Upper lobe of left lung (tissue), 4 donors: Measurements from ENCODE around the gene CLIC3.

Experiments
- CTCF ChIP-seq, 6 experiments: fragments of 450-650 bp in 4 of 6; fragments of 200-600 bp in 2 of 6; sonication (generic) in 2 of 6; IDR thresholded peaks; one replicate each; pipeline ENCODE4 v1.5.1; 2016 to 2019; ENCODE audit warnings: antibody characterized with exemption in 6 of 6
- EP300 ChIP-seq, 4 donors: sonication (generic); formaldehyde crosslinking; IDR thresholded peaks; one replicate each; pipeline ENCODE4 v1.5.1; 2017; ENCODE audit warnings: antibody characterized with exemption in 4 of 4, control low read depth in 2 of 4
- POLR2A ChIP-seq, 4 donors: fragments of 450-650 bp; IDR thresholded peaks; one replicate each; pipeline ENCODE4 v1.5.1; 2016 to 2017; ENCODE audit warnings: antibody characterized with exemption in 4 of 4, mild to moderate bottlenecking in 2 of 4
- POLR2AphosphoS5 ChIP-seq, 2 donors: sonication (generic); formaldehyde crosslinking; IDR thresholded peaks; one replicate each; pipeline ENCODE4 v1.5.1; 2017; ENCODE audit warnings: antibody characterized with exemption in 2 of 2

DNA sequence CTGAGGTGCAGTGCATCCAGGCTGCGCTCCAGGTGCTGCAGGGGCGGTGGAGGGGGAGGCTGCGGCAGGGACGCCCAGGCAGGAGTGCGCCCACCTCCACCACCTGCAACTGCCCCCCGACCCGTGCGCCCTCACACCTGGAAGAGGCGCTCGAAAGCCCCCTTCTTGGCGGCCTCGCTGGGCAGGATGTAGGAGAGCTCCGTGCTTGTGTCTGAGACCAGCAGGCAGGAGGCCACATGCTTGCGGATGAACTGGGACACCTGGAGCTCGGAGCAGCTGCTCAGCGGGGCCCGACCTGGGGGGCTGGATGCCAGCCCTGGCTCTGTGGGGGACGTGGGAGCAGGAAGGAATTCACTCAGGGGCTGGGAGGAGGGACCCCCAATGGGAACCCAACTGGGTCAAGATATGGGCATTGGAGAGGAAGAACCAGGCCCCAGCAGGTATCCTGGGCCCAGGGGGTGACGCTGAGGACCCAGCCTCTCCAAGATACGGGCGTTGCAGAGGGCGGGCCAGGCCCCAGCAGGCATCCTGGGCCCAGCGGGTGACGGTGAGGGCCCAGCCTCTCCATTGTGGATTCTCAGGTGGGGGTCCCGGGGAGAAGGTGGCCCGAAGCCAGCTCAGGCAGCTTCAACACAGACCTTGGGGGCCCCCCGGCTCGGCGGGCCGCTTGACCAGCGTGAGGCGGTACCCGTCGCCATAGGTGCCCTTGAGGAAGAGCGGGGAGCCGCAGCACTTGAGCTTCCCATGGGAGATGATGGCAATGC is 18.6 kb upstream of the CLIC3 start:
- TF ChIP-seq CTCF (IDR thresholded peaks at IDR 0.05) (no peak), EP300 (IDR thresholded peaks at IDR 0.05) (no peak), POLR2AphosphoS5 (IDR thresholded peaks at IDR 0.05) (no peak), POLR2A (IDR thresholded peaks at IDR 0.05) (no peak)
